Measurements from ENCODE around the gene ZNF460.

The ZNF460 gene

GRCh38 chr19:57302727-57303401 is 22.6 kb downstream of the ZNF460 start:
- H3K4me1 ChIP-seq (ENCODE audit: control insufficient read depth in 5 of 5, insufficient read depth in 5 of 5, low read length in 5 of 5) = peaks cover 7 to 15% (median 14%) of the 10 kb centered on the region in 5 donors
- no peaks in the 10 kb centered on the region for H3K27me3 ChIP-seq (ENCODE audit: control insufficient read depth in 5 of 5, insufficient read depth in 4 of 5, low read length in 5 of 5)
- peaks cover 0 to 17% (median 10%) of the 10 kb centered on the region in 5 donors for H3K36me3 ChIP-seq (ENCODE audit: control insufficient read depth in 5 of 5, insufficient read depth in 5 of 5, low read length in 5 of 5)
- peak overlapping the region; percentile 54 for H3K27ac ChIP-seq (ENCODE audit: low read depth, low read length)
- no peak overlapping the region for H3K9ac ChIP-seq (ENCODE audit: low read length in 5 of 5)
- no peaks in the 10 kb centered on the region for H3K9me3 ChIP-seq (ENCODE audit: control insufficient read depth in 5 of 5, low read length in 5 of 5)
- H3K4me3 ChIP-seq (ENCODE audit: low read depth in 1 of 5, low read length in 5 of 5) = no peak overlapping the region

GRCh38 chr19:57305056-57305455 is 24.8 kb downstream of the ZNF460 start:
- H3K9ac ChIP-seq (ENCODE audit: low read length in 5 of 5) = no peak overlapping the region
- no peaks in the 10 kb centered on the region for H3K9me3 ChIP-seq (ENCODE audit: control insufficient read depth in 5 of 5, low read length in 5 of 5)
- H3K27me3 ChIP-seq (ENCODE audit: control insufficient read depth in 5 of 5, insufficient read depth in 4 of 5, low read length in 5 of 5) = no peaks in the 10 kb centered on the region
- peaks cover 0 to 14% (median 10%) of the 10 kb centered on the region in 5 donors for H3K36me3 ChIP-seq (ENCODE audit: control insufficient read depth in 5 of 5, insufficient read depth in 5 of 5, low read length in 5 of 5)
- H3K27ac ChIP-seq (ENCODE audit: low read depth, low read length) = no peak overlapping the region
- H3K4me3 ChIP-seq (ENCODE audit: low read depth in 1 of 5, low read length in 5 of 5) = no peak overlapping the region
- peaks cover 7 to 15% (median 14%) of the 10 kb centered on the region in 5 donors for H3K4me1 ChIP-seq (ENCODE audit: control insufficient read depth in 5 of 5, insufficient read depth in 5 of 5, low read length in 5 of 5)

GRCh38 chr19:57308514-57308913 is 28.2 kb downstream of the ZNF460 start:
- H3K4me3 ChIP-seq (ENCODE audit: low read depth in 1 of 5, low read length in 5 of 5) = no peak overlapping the region
- no peak overlapping the region for H3K9ac ChIP-seq (ENCODE audit: low read length in 5 of 5)
- no peak overlapping the region for H3K27ac ChIP-seq (ENCODE audit: low read depth, low read length)
- H3K27me3 ChIP-seq (ENCODE audit: control insufficient read depth in 5 of 5, insufficient read depth in 4 of 5, low read length in 5 of 5) = no peaks in the 10 kb centered on the region
- H3K4me1 ChIP-seq (ENCODE audit: control insufficient read depth in 5 of 5, insufficient read depth in 5 of 5, low read length in 5 of 5) = no peaks in the 10 kb centered on the region
- no peaks in the 10 kb centered on the region for H3K9me3 ChIP-seq (ENCODE audit: control insufficient read depth in 5 of 5, low read length in 5 of 5)
- H3K36me3 ChIP-seq (ENCODE audit: control insufficient read depth in 5 of 5, insufficient read depth in 5 of 5, low read length in 5 of 5) = peaks cover 0 to 5% (median 2%) of the 10 kb centered on the region in 5 donors

GRCh38 chr19:57310792-57311191 is 30.5 kb downstream of the ZNF460 start:
- no peaks in the 10 kb centered on the region for H3K27me3 ChIP-seq (ENCODE audit: control insufficient read depth in 5 of 5, insufficient read depth in 4 of 5, low read length in 5 of 5)
- no peaks in the 10 kb centered on the region for H3K36me3 ChIP-seq (ENCODE audit: control insufficient read depth in 5 of 5, insufficient read depth in 5 of 5, low read length in 5 of 5)
- no peaks in the 10 kb centered on the region for H3K4me1 ChIP-seq (ENCODE audit: control insufficient read depth in 5 of 5, insufficient read depth in 5 of 5, low read length in 5 of 5)
- no peak overlapping the region for H3K27ac ChIP-seq (ENCODE audit: low read depth, low read length)
- no peaks in the 10 kb centered on the region for H3K9me3 ChIP-seq (ENCODE audit: control insufficient read depth in 5 of 5, low read length in 5 of 5)
- H3K9ac ChIP-seq (ENCODE audit: low read length in 5 of 5) = no peak overlapping the region
- H3K4me3 ChIP-seq (ENCODE audit: low read depth in 1 of 5, low read length in 5 of 5) = no peak overlapping the region

GRCh38 chr19:57314146-57314545 is 33.9 kb downstream of the ZNF460 start:
- Histone ChIP-seq H3K36me3 (ENCODE audit: control insufficient read depth in 5 of 5, insufficient read depth in 5 of 5, low read length in 5 of 5) (no peaks in the 10 kb centered on the region), H3K9ac (ENCODE audit: low read length in 5 of 5) (no peak overlapping the region), H3K27me3 (ENCODE audit: control insufficient read depth in 5 of 5, insufficient read depth in 4 of 5, low read length in 5 of 5) (peaks cover 0 to 4% (median 0%) of the 10 kb centered on the region in 5 donors), H3K4me3 (ENCODE audit: low read depth in 1 of 5, low read length in 5 of 5) (no peak overlapping the region), H3K9me3 (ENCODE audit: control insufficient read depth in 5 of 5, low read length in 5 of 5) (no peaks in the 10 kb centered on the region), H3K27ac (ENCODE audit: low read depth, low read length) (no peak overlapping the region), H3K4me1 (ENCODE audit: control insufficient read depth in 5 of 5, insufficient read depth in 5 of 5, low read length in 5 of 5) (peaks cover 0 to 4% (median 0%) of the 10 kb centered on the region in 5 donors)

- H3K4me3 ChIP-seq (ENCODE audit: low read depth in 1 of 5, low read length in 5 of 5) = peak overlapping the region in 1 of 5 donors; percentile 26
- H3K9ac ChIP-seq (ENCODE audit: low read length in 5 of 5) = peak overlapping the region in 1 of 5 donors; percentile 30
- H3K36me3 ChIP-seq (ENCODE audit: control insufficient read depth in 5 of 5, insufficient read depth in 5 of 5, low read length in 5 of 5) = no peaks in the 10 kb centered on the region
- H3K9me3 ChIP-seq (ENCODE audit: control insufficient read depth in 5 of 5, low read length in 5 of 5) = no peaks in the 10 kb centered on the region
- H3K27me3 ChIP-seq (ENCODE audit: control insufficient read depth in 5 of 5, insufficient read depth in 4 of 5, low read length in 5 of 5) = peaks cover 0 to 4% (median 0%) of the 10 kb centered on the region in 5 donors
- peaks cover 8 to 27% (median 24%) of the 10 kb centered on the region in 5 donors for H3K4me1 ChIP-seq (ENCODE audit: control insufficient read depth in 5 of 5, insufficient read depth in 5 of 5, low read length in 5 of 5)
- H3K27ac ChIP-seq (ENCODE audit: low read depth, low read length) = no peak overlapping the region
These were observed 37.2 kb downstream of the ZNF460 start for GRCh38 chr19:57317503-57317902.

GRCh38 chr19:57319869-57320179 is 39.5 kb downstream of the ZNF460 start:
- Histone ChIP-seq H3K36me3 (ENCODE audit: control insufficient read depth in 5 of 5, insufficient read depth in 5 of 5, low read length in 5 of 5) (peaks cover 4 to 16% (median 15%) of the 10 kb centered on the region in 5 donors), H3K4me3 (ENCODE audit: low read depth in 1 of 5, low read length in 5 of 5) (peak overlapping the region; percentile 74 to 94 (median 91)), H3K27ac (ENCODE audit: low read depth, low read length) (peak overlapping the region; percentile 86), H3K9me3 (ENCODE audit: control insufficient read depth in 5 of 5, low read length in 5 of 5) (no peaks in the 10 kb centered on the region), H3K4me1 (ENCODE audit: control insufficient read depth in 5 of 5, insufficient read depth in 5 of 5, low read length in 5 of 5) (peaks cover 8 to 31% (median 24%) of the 10 kb centered on the region in 5 donors), H3K9ac (ENCODE audit: low read length in 5 of 5) (peak overlapping the region; percentile 68 to 99 (median 97)), H3K27me3 (ENCODE audit: control insufficient read depth in 5 of 5, insufficient read depth in 4 of 5, low read length in 5 of 5) (peaks cover 0 to 4% (median 0%) of the 10 kb centered on the region in 5 donors)

- Histone ChIP-seq H3K9ac (ENCODE audit: low read length in 5 of 5) (peak within 1 kb of the TSS; percentile 82 to 99 (median 97)), H3K4me3 (ENCODE audit: low read depth in 1 of 5, low read length in 5 of 5) (peak within 1 kb of the TSS; percentile 74 to 94 (median 91)), H3K27ac (ENCODE audit: low read depth, low read length) (peak within 1 kb of the TSS; percentile 86), H3K27me3 (ENCODE audit: control insufficient read depth in 5 of 5, insufficient read depth in 4 of 5, low read length in 5 of 5) (peaks cover 0 to 4% (median 0%) of the 10 kb centered on the region in 5 donors), H3K9me3 (ENCODE audit: control insufficient read depth in 5 of 5, low read length in 5 of 5) (peaks cover 0 to 3% (median 0%) of the 10 kb centered on the region in 5 donors), H3K36me3 (ENCODE audit: control insufficient read depth in 5 of 5, insufficient read depth in 5 of 5, low read length in 5 of 5) (peaks cover 9 to 22% (median 21%) of the 10 kb centered on the region in 5 donors), H3K4me1 (ENCODE audit: control insufficient read depth in 5 of 5, insufficient read depth in 5 of 5, low read length in 5 of 5) (peaks cover 8 to 31% (median 24%) of the 10 kb centered on the region in 5 donors)
These were observed 40.1 kb downstream of the ZNF460 start, which contains the start of gene ZNF543 for GRCh38 chr19:57320180-57321084. TSS of gene ZNF543 (plus strand) at chr19:57320472. CDS start at chr19:57320854, 382 bp downstream.

GRCh38 chr19:57321116-57321515 is 40.8 kb downstream of the ZNF460 start:
- Histone ChIP-seq H3K9ac (ENCODE audit: low read length in 5 of 5) (peak overlapping the region; percentile 82 to 99 (median 97)), H3K4me1 (ENCODE audit: control insufficient read depth in 5 of 5, insufficient read depth in 5 of 5, low read length in 5 of 5) (peaks cover 8 to 31% (median 24%) of the 10 kb centered on the region in 5 donors), H3K36me3 (ENCODE audit: control insufficient read depth in 5 of 5, insufficient read depth in 5 of 5, low read length in 5 of 5) (peaks cover 9 to 29% (median 28%) of the 10 kb centered on the region in 5 donors), H3K27ac (ENCODE audit: low read depth, low read length) (peak overlapping the region; percentile 86), H3K27me3 (ENCODE audit: control insufficient read depth in 5 of 5, insufficient read depth in 4 of 5, low read length in 5 of 5) (peaks cover 0 to 4% (median 0%) of the 10 kb centered on the region in 5 donors), H3K4me3 (ENCODE audit: low read depth in 1 of 5, low read length in 5 of 5) (peak overlapping the region; percentile 74 to 94 (median 90)), H3K9me3 (ENCODE audit: control insufficient read depth in 5 of 5, low read length in 5 of 5) (peaks cover 0 to 3% (median 0%) of the 10 kb centered on the region in 5 donors)
